HFFc6 (cell line): Measurements from ENCODE around the gene SYT9. TPM values are rescaled to one million over a fixed set of nuclear protein-coding genes. Genes with fewer than 3 reads are reported as not detected.
A peak's percentile ranks its signal among the peaks of the same experiment; 100 is the strongest.

Experiments
- DNase-seq: peaks from one replicate; pipeline ENCODE4 v3.0.0-alpha.2; 2018
- H3K27ac Mint-ChIP-seq: 2 replicates; pipeline ENCODE4 v1.8.0; 2020; ENCODE audit warnings: mild to moderate bottlenecking, mixed read lengths
- H3K27me3 Mint-ChIP-seq: 2 replicates; pipeline ENCODE4 v1.8.0; 2021; ENCODE audit warnings: mild to moderate bottlenecking, moderate library complexity, mixed read lengths; ENCODE audit not compliant: insufficient read depth
- H3K36me3 Mint-ChIP-seq: 2 replicates; pipeline ENCODE4 v1.8.0; 2021; ENCODE audit warnings: low read depth, mixed read lengths
- H3K4me1 Mint-ChIP-seq: 2 replicates; pipeline ENCODE4 v1.8.0; 2020; ENCODE audit warnings: low read depth, mixed read lengths
- H3K4me3 Mint-ChIP-seq: 2 replicates; pipeline ENCODE4 v1.8.0; 2020; ENCODE audit warnings: mild to moderate bottlenecking, moderate library complexity, mixed read lengths
- H3K9me3 Mint-ChIP-seq: 2 replicates; pipeline ENCODE4 v1.8.0; 2020; ENCODE audit warnings: mild to moderate bottlenecking, mixed read lengths
- total RNA-seq, 6 experiments: library from RNA; stranded (reverse); fragmentation: NEBNext Ultra II Directional; extraction: Animal tissue kit (Norgen Biotek cat#: 25700); gene quantifications; 2 replicates in 1 of 6; 3 replicates in 5 of 6; pipeline ENCODE4 v1.2.3, GENCODE V29; 2021
- TF ChIP-seq, protein P1 (sequence below): fragments of 200-600 bp; sonication (generic); IDR thresholded peaks from 2 replicates; pipeline ENCODE4 v1.5.0; 2021; ENCODE audit warnings: antibody characterized with exemption, mild to moderate bottlenecking

The SYT9 gene
- total RNA-seq, 6 experiments from 2014 or later = not detected

DNA sequence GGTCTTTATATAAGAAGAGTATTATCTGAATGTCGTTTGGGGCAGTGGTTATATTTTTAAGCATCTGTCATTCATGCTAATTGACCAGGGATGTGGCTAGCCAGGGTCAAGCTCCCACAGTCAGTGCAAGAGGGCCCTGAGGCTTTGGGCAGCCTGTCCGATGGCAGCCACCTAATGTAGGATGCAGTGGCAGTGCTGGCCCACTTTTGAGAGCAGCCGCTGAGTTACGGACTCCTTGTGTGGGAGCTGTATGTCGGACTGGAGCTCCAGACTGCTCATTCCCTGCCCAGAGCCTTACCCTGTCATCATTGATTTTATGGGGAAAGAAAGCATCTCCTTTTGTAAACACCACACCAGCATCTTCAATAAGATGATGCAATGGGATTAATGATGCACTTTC lies 99.5 kb downstream of the SYT9 start:
- H3K4me1 Mint-ChIP-seq = no peaks in the 10 kb centered on the region
- DNase-seq = no peak
- no peak overlapping the region for H3K4me3 Mint-ChIP-seq
- TF ChIP-seq, protein P1, sequence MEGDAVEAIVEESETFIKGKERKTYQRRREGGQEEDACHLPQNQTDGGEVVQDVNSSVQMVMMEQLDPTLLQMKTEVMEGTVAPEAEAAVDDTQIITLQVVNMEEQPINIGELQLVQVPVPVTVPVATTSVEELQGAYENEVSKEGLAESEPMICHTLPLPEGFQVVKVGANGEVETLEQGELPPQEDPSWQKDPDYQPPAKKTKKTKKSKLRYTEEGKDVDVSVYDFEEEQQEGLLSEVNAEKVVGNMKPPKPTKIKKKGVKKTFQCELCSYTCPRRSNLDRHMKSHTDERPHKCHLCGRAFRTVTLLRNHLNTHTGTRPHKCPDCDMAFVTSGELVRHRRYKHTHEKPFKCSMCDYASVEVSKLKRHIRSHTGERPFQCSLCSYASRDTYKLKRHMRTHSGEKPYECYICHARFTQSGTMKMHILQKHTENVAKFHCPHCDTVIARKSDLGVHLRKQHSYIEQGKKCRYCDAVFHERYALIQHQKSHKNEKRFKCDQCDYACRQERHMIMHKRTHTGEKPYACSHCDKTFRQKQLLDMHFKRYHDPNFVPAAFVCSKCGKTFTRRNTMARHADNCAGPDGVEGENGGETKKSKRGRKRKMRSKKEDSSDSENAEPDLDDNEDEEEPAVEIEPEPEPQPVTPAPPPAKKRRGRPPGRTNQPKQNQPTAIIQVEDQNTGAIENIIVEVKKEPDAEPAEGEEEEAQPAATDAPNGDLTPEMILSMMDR = no peak
- no peaks in the 10 kb centered on the region for H3K36me3 Mint-ChIP-seq
- H3K9me3 Mint-ChIP-seq = no peaks in the 10 kb centered on the region; the same call in 1 of the 2 replicates
- no peaks in the 10 kb centered on the region for H3K27me3 Mint-ChIP-seq
- no peak overlapping the region for H3K27ac Mint-ChIP-seq

DNA sequence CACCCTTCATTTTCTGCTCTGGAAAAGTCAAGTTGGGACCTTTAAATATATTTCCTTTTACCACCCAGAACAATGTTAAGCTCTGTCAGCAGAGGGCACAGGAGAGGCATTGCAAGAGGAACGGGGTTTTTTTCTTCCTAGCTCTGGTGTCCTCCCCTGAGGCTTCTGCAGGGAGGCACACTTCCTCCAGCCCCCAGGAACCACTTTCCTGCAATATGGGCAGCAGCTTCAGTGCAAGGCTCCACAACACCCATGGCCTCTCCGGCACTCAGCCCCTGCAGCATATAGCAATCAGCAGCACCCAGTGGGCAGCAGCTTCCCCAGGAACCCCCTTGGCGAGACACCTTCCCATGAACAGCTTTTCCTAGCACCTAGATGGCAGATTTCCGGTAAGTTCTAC lies 101.4 kb downstream of the SYT9 start:
- DNase-seq = peak; percentile 16
- H3K4me3 Mint-ChIP-seq = no peak overlapping the region
- H3K27me3 Mint-ChIP-seq = no peaks in the 10 kb centered on the region
- TF ChIP-seq, protein P1 = peak; percentile 71
- H3K9me3 Mint-ChIP-seq = no peaks in the 10 kb centered on the region
- H3K36me3 Mint-ChIP-seq = no peaks in the 10 kb centered on the region
- H3K27ac Mint-ChIP-seq = no peak overlapping the region
- no peaks in the 10 kb centered on the region for H3K4me1 Mint-ChIP-seq

DNA sequence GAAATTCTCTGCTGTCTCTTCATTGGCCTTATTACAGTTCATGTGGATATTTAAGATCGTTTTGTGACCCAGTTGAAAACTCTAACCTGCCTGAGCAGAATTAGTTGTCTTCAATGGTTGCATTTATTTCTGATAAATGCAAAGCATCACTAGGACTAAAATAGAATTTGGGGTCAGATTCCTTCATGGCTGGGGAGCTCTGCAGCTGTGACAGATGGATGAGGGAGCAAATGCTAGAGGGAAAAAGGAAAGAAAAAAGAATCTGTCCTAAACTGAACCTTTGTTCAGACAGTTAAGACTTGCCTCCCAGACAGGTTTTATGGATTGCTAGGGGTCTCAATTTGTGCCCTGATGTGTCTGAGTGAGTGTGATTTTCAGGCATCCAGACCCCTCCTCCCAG lies 113.0 kb downstream of the SYT9 start:
- Mint-ChIP-seq H3K4me3 (no peak overlapping the region), H3K27ac (no peak overlapping the region), H3K36me3 (no peaks in the 10 kb centered on the region)

DNA sequence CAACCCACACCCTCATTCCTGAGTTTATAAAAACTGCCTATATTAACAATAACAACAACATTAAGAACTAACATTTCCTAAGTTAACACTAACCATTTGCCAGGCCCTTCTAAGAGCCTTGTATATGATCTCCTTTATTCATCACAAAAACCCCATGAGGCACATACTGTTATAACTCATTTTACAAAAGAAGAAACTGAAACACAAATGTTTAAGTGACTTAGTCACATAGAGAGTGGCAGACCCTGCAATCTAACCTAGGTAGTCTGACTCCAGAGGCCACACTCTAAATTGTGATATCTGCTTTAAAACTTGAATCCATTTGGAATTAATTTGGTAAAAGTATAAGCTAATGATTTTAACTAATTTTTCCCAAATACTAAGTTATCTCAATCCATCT lies 116.1 kb downstream of the SYT9 start:
- no peak for DNase-seq
- TF ChIP-seq, protein P1 = no peak
- H3K27me3 Mint-ChIP-seq = no peaks in the 10 kb centered on the region; the same call in 1 of the 2 replicates
- peaks cover 15% of the 10 kb centered on the region for H3K9me3 Mint-ChIP-seq
- H3K36me3 Mint-ChIP-seq = no peaks in the 10 kb centered on the region
- H3K4me1 Mint-ChIP-seq = no peaks in the 10 kb centered on the region
- H3K27ac Mint-ChIP-seq = no peak overlapping the region
- H3K4me3 Mint-ChIP-seq = no peak overlapping the region

More for the DNA sequence above, 113.0 kb downstream of the SYT9 start:
- TF ChIP-seq, protein P1 = no peak
- no peaks in the 10 kb centered on the region for H3K27me3 Mint-ChIP-seq
- no peaks in the 10 kb centered on the region for H3K4me1 Mint-ChIP-seq
- H3K9me3 Mint-ChIP-seq = peaks cover 6% of the 10 kb centered on the region
- DNase-seq = no peak

DNA sequence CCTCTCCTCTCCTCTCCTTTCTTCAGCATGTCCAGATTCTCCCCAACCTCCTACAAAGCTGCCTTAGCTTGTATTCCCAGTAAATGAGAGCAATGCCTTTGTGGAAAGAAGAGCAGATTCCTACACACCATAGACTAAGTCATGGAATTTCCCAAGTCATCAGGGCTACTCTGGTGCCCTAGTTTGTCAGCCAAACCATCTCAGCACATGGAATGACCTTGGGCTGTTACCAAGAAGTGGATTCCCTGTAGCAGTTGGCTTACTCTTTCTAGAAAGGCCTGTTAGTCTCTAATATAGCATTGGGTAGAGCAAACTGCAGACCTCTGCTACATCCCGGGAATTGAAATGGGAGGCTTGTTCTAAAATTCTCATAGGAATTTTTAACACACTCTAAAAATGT lies 124.7 kb downstream of the SYT9 start:
- Mint-ChIP-seq H3K4me3 (no peak overlapping the region), H3K9me3 (peaks cover 31% of the 10 kb centered on the region), H3K36me3 (no peaks in the 10 kb centered on the region), H3K27me3 (peaks cover 1% of the 10 kb centered on the region), H3K4me1 (no peaks in the 10 kb centered on the region; the same call in 1 of the 2 replicates), H3K27ac (no peak overlapping the region)
- DNase-seq = no peak
- TF ChIP-seq, protein P1 = no peak

DNA sequence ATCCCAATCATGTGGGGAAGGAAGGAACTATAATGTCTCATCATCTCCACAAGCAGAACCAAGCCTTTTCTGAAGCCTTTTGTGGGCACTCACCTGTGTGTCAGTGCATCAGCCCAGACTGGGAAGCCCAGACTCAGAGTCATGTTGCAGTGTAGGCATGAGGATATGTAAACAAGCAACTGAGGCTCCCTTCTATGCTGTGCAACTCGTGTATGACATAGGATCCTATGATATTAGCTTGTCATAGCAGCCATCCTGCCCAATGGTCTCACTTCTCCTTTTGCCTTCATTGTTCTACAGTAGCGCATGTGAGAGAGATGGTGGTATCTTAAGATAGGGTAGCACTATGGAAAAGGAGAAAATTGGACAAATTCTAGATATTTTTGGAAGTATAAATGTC lies 130.2 kb downstream of the SYT9 start:
- Mint-ChIP-seq H3K36me3 (no peaks in the 10 kb centered on the region), H3K27me3 (no peaks in the 10 kb centered on the region), H3K9me3 (peaks cover 12% of the 10 kb centered on the region; the same call in 1 of the 2 replicates), H3K4me3 (no peak overlapping the region), H3K4me1 (no peaks in the 10 kb centered on the region; the same call in 1 of the 2 replicates), H3K27ac (no peak overlapping the region)
- TF ChIP-seq, protein P1 = no peak
- DNase-seq = no peak
